Retinal pigment epithelial cell (primary cell): ENCODE results near the gene CPEB4.
A peak's percentile ranks its signal among the peaks of the same experiment; 100 is the strongest.

ENCODE experiments used
- DNase-seq: peaks from one replicate; pipeline ENCODE4 v3.0.0-alpha.2; 2010; ENCODE audit warnings: low read depth
- H3K4me3 ChIP-seq: 2 replicates; pipeline ENCODE4 v1.5.1; 2011; ENCODE audit warnings: mild to moderate bottlenecking, low read length, control low read depth, moderate library complexity
- TF ChIP-seq, protein P1 (sequence below): conservative IDR thresholded peaks from 2 replicates; pipeline ENCODE4 v1.5.1; 2011; ENCODE audit warnings: low read depth, low read length, control low read depth, inconsistent platforms

Gene CPEB4

DNA sequence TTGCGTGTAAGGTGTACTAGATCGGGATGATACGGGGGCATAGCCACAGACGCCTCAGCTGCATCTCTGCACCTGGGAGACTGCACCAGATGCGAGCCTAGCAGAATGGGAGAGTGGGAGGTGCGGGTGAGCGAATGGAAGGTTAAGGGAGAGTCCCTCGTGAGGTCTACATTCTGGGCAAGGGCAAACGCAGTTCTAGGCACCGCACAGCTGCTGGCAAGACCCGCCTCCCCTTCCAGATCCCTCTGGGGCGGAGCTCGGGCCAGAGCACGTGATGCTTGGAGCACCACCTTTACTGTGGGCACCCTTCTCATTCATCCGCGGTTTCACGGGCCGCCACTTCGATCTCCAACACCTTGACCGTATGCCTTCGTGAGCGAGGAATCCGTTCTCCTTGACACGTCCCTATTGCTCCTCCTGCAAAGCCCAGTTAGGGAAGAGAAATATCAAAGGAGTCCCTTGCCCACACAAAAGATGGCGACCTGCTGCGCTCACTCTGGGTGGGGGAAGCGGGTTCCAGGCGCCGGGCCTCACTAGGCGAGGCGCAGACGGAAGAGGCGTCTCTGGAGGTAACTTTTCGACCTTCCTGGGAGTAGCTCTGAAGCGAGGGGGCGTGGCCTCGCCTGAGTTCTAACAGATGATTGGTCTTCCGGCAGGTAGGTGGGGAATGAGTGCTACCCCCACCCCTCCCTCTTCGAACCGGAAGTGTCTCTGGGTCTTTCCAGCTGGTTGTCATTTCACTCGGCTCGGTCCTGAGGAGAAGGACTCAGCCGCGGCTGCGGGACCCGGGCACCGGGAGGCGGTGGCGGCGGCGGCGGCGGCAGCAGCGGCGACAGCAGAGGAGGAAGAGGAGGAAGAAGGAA is at the start of gene CPEB4:
Gene CPEB4 (plus strand): TSS at position 740 of the 863 bp plus-strand sequence. CDS start 1,385 bp downstream, outside the sequence.
- peak; percentile 99 for DNase-seq

DNA sequence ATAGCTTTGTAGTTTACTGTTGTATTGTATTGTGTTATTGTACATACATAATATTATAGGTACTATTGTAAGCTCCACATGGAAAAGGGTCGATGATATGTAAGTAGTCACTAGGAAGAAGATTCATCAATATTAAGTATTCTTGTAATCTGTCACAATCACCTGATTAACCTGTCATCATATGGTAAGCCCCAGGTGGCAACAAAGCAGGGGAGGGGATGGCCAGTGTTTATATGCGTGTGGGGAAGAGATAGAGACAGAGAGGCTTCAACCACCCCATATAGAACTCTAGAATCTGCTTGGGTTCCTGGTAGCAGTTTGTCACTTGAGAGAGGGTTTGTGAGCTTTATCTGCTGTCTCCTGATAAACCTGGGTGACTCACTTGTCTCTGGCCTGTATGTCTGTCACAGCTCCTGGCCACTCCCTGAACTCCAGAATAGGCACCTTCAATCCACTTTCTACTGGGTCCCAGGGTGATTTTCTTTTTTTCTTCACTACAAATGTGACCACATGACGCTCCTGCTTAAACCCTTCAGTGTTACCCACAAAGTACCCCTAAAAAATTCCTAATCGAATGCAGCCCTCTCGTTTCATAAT is 48.9 kb upstream of the CPEB4 start:
- TF ChIP-seq, protein P1, sequence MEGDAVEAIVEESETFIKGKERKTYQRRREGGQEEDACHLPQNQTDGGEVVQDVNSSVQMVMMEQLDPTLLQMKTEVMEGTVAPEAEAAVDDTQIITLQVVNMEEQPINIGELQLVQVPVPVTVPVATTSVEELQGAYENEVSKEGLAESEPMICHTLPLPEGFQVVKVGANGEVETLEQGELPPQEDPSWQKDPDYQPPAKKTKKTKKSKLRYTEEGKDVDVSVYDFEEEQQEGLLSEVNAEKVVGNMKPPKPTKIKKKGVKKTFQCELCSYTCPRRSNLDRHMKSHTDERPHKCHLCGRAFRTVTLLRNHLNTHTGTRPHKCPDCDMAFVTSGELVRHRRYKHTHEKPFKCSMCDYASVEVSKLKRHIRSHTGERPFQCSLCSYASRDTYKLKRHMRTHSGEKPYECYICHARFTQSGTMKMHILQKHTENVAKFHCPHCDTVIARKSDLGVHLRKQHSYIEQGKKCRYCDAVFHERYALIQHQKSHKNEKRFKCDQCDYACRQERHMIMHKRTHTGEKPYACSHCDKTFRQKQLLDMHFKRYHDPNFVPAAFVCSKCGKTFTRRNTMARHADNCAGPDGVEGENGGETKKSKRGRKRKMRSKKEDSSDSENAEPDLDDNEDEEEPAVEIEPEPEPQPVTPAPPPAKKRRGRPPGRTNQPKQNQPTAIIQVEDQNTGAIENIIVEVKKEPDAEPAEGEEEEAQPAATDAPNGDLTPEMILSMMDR: no peak
- no peak for DNase-seq
- no peak overlapping the region for H3K4me3 ChIP-seq

More for the DNA sequence above, at the start of gene CPEB4:
- TF ChIP-seq, protein P1: no peak
- H3K4me3 ChIP-seq: peak within 1 kb of the TSS; percentile 90

DNA sequence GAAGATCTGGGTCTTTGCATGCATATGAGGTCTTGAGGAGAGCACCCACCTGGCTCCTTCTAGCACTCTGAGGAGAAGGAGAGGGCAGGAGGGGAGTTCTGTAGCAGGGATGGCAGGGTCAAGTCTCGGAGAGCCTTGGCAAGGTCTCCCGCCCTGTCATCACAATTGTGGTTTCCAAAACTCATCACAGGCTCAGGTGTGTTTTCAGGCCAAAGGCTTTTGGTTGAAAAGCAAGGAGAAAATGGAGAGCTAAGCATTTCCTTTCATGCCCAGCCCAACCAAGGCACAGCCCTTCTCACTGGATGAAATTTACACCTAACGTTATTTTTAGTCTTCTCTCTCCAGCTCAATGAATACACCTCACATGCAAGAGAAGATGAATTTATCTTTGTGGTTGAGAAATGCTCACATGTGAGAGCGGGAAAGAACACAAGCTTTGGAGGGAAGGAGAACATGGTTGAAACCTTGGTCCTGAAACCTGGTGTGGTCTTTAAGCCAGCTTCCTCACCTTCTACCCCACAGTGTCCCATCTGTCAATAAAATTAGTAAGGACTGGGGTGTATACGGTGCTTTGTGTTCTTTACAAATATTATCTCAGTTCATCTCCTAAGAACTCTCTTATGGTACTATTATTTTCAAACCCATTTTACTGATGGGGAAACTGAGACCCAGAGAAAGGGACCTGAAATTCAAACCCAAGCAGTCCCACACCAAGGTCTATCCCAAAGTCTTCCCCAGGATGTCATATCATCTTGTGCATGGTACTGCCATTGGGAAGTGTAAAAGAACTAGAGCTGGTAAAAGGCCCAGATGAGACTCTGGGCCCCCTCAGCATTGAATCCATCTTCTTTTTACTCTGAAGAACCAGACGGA is 47.8 kb upstream of the CPEB4 start:
- no peak for DNase-seq
- no peak overlapping the region for H3K4me3 ChIP-seq

DNA sequence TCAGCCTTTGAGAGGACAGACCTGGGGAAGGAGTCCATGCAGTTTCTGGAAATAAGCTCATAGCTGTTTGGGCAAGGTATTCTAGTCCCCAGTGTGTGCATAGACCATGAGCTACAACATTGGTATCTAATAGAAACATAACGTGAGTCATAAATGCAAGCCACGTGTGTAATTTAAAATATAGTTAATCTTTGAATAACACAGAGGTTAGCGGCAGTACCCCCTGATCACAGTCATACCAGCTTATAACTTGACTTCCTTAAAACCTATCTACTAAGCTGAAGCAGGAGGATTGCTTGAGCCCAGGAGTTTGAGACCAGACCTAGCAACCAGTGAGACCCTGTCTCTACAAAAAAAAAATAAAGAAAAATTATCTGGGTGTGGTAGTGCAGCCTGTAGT is 46.4 kb upstream of the CPEB4 start:
- DNase-seq: no peak
- no peak overlapping the region for H3K4me3 ChIP-seq
- TF ChIP-seq, protein P1: no peak

More for the DNA sequence above, 47.8 kb upstream of the CPEB4 start:
- TF ChIP-seq, protein P1: no peak

DNA sequence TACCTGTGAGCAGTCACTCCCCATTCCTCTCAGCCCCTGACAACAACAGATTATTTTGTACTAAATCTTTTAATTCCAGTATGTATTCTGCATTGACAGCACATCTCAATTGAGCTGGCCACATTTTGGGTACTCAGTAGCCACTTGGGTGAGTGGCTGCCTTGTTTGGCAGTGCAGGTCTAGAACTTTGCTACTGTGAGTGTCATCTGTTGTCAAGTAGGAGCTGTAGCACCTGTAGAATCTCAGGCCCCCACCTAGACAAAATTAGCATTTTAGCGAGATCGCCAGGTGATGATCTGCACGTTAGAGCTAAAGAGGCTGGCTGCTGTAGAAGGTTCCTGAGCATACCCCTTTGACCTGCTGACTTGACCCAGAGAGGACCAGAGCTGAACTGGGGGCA is 44.4 kb upstream of the CPEB4 start:
- H3K4me3 ChIP-seq: no peak overlapping the region
- DNase-seq: no peak
- TF ChIP-seq, protein P1: no peak

DNA sequence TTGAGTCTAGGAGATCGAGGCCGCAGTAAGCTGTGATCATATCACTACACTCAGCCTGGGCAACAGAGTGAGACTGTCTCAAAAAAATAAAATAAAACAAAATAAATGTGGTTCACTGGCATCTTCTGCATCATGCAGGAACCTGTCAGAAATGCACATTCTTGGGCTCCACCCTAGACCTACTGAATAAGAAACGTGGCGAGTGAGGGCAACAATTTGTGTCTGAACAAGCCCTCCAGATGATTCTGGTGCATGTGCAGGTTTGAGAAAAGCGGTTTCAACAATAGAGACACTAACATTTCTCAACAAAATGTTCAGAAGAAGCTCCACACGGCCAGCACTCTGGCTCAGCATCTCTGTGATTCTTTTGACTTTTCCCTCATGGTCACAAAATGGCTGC is 42.8 kb upstream of the CPEB4 start:
- TF ChIP-seq, protein P1: no peak

More for the DNA sequence above, 42.8 kb upstream of the CPEB4 start:
- H3K4me3 ChIP-seq: no peak overlapping the region
- DNase-seq: no peak
